ENCODE results near the gene PARVB.

The PARVB gene

DNA sequence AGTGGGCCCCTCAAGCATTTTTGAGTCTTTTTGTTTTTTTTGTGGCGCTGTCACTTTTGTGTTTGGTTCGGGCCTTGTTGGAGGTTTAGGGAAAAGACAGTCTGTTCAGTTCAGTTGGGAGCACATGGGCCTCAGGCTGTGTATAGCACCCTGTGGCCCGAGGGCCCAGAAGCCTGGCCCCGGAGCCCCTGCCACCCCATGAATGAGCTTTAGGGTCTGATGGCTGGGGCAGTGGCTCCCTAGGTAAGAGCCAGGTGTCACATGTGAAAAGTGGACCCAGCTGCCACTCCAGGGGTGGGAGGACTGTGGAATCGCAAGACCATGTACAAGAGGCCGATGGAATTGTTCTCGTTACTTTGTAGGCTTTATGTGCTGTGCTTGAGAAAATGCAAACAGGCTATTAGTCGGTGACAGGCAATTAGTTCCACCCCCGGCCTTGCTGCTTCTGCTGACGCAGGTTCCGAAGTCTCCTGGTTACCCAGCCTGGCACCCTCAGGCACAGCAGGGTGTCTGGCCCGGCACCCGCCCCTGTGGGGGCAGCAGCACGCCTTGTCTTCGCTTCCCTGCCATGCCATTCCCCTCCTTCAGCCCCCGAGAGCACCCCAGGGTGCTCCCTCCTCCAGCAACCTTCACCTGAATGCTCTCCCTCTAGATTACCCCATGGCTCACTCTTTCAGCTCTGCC, 118.5 kb downstream of the PARVB start:
- DNase-seq, result no peak

DNA sequence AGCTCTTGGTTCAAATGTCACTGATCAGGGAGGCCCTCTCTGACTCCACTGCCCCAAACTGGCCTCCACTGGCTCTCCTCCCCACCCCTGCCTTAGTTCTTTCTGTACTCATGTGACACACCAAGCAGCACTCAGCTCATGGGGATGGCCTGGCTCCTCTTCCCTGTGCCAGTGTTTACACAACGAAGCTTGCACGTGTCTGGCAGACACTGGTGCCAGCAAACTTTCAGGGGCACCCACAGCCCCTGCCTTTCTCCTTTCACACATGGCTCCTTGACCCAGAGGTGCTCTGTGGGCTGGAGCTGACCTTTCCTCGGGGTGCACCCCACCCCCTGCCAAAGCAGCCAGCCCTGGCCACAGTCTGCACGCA, 119.0 kb downstream of the PARVB start:
- DNase-seq, result no peak

DNA sequence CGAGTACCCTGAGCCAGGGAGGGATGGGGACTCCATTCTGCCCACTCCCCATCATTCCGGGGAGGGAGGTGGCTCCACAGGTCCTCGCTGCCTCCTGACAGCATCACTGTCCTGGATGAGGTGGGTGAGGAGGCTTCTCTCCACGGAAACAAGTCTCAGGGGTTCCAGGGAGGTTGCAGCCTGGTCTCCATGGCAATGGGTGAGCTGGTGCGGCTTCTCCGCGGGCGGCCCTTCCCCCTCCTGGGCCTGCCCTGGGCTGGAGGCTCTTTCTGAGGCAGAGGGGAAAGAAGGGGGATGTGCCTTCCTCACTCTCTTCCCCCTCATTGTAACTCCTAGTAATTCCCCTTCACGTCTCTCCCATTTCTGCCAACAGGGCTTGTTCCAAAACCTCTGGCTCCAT, 119.5 kb downstream of the PARVB start:
- no peak for DNase-seq

DNA sequence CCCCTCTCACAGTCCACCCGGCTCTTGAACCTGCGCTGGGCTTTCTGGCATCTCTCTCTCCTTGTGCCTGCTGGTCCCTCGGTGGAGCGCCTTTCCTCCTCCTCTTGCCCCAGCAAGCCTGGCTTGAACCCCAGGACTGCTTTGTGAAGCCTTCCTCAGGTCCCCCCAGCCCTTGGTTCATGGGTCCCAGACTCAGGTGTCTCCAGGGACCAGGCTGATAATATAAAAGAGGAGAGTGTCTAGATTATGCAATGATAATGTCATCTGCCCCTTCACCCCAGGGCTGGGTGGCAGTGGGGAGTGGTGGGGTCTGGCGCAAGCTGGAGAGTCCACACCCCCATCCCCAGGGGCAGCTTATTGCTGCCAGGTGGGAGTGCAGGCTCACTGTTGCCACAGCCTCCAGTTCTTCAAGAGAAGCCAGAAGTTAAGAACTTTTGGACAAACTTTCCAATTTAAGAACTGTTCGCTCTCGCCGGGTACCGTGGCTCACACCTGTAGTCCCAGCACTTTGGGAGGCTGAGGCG, 120.0 kb downstream of the PARVB start:
- DNase-seq, result no peak

DNA sequence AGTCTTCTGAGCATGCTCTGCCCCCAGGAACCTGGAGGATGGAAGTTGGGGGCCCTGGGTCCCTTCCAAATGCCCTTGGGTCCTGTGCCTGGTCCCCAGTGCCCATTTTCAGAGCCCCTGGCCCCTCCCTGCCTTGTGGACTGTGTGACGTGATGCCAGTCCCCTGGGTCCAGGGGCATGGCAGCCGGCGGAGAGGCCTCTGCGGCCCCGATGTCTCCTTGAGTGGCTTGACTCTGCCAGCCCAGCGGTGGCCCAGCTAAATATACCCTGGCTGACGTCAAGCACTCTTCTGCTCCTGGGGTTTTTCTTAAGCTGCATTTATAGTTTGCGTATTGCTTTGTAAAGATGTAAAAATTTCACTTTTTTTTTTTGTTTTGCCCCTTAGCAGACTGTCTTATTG, 121.4 kb downstream of the PARVB start:
- DNase-seq, result no peak

DNA sequence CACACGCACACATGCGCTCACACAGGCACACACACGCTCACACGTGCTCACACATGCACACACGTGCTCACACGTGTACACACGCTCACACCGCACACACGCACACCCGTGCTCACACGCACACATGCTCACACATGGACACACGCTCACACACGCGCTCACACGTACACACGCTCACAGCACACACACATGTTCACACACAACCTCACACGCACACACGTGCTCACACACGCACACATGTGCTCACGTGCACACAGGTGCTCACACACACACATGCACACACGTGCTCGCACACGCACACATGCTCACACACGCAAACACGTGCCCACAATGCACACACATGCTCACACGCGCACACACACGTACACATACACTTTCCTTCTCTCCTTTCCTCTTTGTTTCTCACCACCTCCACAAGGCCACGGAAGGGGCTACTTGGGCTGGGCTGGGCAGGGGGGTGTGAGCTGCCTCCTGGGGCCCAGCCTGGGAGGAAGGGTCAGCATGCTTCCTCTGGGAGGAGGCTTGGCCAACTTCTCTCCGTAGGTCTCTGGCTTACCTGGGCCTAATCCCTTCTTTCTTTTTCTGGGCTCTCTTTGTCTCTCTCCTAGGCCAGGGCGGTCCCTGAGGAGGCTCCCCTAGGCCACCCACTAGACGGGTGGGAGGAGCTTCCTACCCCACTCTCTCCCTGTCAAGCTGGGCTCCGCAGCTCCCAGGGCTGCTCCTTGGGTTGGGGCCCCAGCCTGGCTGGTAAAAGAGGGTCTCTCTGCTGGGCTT, 122.2 kb downstream of the PARVB start:
- DNase-seq, result no peak

DNA sequence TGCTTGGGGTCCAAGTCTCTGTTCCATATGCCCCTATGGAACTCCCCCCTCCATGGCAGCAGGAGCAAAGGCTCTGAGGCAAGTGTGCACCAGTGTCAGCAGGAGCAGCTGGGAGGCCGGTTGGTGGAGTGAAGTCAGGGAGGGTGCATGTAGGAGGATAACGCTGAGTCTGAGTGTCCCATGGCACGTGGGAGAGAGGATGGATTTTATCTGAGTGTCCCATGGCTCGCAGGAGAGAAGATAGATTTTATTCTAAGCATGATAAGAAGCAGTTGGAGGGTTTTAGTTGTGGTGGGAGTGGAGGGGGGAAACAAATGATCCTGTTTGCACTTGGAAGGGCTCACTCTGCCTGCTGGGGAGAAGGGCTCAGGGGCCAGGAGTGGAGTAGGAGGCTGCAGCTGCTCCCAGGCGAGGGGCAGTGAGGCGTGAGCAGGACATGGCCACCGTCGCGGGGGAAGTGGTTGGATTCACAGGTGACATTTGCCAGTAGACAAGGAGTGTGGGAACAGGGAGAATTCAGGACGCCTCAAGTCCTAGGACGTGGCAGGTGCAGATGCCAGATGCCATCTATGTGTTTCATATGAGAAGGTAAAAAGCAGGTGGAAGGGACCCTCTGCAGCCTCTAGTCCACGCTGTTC, 123.0 kb downstream of the PARVB start:
- no peak for DNase-seq

DNA sequence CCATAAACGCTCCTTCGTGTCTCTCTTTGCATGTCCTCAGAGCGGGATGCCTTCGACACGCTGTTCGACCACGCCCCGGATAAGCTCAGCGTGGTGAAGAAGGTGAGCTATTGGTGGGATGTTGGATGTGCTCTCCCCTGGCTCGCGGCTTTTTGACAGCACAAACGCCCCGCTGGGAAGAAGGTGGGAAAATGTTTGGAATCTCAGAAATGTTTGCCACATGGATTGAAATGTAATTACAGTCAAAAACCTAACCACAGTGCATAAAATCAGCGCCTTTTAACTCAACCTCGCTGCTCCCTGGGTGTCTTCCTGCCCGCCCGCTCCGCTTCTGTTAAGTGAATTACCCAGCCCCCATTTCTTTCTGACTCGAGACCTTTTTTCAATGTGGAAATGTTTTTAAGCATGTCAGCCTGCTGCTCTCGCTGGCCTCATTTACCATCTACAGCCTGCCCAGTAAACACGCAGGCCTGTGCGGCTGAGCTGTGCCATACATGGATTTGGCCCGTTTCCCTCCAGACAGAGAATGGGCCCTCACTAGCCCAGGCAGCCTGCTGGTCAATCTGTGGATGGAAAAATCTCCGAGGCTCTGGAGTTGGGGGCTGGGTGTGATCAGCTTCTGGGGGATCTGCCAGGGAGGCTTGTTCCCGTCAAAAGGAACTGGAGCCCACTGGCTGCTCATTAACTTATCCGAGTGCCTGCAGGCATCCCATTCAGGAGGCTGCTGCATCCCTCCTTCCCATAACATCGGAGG, 123.9 kb downstream of the PARVB start:
- no peak for DNase-seq

DNA sequence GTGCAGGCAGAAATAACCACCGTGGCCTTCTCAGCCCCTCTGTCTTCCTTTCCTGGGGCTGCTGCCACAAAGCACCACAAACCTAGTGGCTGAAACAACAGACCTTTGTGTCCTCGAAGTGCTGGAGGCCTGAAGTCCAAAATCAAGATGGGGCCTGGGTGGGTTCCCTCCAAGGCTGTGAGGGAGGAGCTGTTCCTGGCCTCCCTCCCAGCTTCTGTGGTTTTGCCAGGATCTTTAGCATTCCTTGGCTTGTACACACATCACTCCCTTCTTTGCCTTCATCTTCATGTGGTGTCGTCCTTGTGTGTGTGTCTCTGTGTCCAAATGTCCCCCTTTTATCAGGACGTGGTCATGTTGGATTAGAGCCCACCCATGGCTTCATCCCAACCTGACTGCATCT, 127.6 kb downstream of the PARVB start:
- no peak for DNase-seq

DNA sequence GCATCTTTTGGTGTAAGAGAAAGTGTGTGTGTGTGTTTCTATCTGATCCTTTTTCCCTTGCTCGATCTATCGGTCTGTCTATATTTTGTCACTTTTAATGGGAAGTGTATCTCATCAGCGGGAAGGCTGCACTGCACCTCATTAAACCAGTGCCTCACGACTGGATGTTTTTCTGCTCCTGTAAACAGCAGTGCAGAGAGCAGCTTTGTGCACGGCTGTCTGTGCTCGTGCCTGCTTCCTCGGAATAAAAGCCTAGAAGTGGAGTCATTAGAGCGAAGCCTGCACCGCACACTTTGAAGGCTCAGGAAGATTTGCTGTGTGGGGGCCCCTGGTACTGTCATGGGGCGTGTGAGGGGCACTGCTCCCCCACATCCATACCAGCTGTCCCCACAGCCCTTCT, 129.6 kb downstream of the PARVB start:
- DNase-seq, result no peak

DNA sequence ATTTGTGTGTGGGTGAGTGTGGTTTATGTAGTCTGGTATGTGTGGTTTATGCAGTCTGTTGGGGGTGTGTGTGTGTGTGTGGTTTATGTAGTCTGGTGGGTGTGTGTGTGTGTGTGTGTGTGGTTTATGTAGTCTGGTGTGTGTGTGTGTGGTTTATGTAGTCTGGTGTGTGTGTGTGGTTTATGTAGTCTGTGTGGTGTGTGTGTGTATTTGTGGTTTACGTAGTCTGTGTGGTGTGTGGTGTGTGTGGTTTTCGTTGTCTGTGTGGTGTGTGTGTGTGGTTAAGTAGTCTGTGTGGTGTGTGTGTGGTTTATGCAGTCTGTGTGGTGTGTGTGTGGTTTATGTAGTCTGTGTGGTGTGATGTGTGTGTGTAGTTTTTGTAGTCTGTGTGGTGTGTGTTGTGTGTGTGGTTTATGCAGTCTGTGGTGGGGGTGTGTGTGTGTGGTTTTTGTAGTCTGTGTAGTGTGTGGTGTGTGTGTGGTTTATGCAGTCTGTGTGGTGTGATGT, 130.4 kb downstream of the PARVB start:
- no peak for DNase-seq

DNA sequence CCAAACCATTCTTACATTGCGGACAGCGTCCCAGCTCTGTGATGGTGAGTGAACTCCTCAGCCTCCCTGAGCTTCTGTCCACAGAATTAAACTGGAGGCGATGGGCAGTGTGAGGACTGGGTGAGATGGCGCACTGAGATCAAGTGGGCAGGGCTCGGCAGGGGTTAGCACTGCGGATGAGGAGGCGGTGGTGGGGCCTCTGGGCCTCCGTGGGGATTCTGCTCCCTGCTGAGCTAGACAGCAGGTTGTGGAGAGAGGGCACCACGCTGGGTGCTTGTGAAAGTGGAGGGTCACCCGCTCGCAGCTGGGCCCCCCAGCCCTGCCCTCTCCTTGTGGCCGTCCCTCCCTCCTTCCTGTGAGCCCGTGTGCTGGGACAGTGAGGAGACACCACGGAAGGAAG, 131.0 kb downstream of the PARVB start:
- DNase-seq, result no peak

DNA sequence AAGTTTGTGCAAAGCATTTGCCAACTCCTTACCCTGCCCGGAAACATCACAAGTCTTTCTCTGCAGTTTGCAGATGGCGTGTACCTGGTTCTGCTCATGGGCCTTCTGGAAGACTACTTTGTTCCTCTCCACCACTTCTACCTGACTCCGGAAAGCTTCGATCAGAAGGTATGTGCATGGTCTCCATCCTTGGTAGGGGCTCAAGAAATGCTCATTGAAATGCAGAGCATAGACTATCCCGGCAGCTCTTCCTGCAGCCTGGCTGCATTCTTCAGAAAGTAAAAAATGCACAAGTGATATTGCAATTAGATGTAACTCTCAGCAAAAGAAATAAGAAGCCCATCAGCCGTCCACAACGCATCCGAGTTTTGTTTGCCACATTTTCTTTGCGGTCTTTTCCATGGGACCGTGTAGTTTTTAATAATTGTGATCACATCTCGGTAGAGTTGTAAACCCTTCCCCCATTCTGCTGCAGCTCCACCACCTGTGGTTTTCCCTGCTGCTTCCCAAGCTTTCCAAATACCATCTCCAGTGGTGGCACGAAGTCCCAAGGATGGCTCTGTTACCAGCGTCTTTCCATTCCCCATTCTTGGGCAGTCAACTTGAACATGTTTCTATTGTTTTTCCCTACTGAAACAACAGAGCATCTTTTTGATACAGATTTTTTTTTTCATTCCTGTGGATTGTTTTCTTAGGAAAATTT, 134.0 kb downstream of the PARVB start:
- no peak for DNase-seq

DNA sequence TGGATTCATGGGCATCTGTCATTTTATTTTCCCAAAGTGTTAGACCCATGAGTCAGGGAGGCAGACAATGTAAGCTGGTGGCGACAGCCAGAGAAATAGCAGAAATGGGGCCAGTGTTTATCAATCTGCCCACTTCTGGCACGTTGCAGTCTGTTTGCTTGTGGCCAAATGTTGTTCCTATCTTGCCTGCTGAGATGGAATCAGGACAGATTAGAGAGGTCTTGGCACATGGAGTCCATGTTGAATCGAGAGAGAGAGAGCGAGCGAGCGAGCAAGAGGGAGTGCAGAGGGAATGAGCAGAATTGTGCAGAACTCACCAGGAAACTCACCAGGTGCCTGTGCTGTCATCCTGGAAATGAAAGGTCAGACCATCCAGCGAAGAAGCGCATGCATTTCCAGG, 134.7 kb downstream of the PARVB start:
- no peak for DNase-seq

DNA sequence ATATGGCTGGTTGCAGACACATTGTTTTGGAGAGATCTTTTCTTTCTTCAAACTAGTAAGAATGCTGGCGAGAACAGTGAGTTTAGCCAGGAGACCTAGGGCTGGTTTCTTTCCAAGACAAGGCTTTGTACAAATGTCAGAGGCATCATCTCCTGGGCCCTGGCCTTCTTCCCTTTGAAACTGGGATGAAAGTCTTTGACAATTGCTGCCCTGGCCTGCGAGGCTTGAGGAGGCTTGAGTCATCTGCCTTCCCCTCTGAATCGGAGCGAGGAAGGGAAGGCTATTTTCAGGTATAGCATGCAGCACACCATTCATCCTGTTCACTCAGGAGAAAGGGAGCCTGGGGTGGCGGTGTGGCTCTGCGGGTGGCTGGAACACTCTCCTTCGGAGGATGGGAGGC, 135.1 kb downstream of the PARVB start:
- DNase-seq, result no peak

DNA sequence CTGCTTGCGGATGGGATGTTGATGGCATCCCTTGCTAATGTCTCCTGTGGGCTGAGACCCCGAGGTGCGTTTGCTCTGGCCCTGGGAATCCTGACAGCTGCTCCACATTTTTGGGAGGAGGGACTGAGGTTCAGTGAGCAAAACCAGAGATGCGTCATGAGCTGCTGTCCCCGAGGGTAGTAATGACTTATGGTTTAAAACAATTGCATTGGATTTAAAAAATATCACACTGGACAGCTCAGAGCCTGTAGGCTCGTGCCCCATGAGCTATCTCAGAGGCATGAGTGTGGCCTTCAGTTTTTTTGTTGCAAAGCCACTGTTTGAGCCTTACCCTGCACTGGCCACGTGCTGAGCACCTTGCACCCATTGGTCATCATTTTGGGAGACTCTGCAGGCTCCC, 135.7 kb downstream of the PARVB start:
- no peak for DNase-seq

DNA sequence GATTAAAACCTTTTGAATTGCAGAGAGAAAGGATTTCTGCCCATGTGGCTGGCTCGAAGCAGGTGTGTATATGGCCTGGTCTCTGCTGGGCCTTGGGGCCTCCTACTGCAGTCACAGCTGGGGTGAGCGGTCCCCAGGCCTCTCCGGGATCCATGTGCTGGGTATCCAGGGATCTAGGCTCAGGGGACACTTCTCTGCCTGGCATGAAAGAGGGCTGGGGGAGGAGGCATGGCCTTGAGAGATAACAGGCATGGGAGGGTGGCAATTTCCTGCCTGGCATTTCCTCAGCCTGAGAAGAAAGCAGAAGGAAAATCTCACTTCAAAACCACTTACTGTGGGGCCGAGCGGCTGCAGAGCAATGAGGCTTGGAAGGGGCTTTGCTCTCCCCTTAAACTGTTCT, 136.3 kb downstream of the PARVB start:
- no peak for DNase-seq

DNA sequence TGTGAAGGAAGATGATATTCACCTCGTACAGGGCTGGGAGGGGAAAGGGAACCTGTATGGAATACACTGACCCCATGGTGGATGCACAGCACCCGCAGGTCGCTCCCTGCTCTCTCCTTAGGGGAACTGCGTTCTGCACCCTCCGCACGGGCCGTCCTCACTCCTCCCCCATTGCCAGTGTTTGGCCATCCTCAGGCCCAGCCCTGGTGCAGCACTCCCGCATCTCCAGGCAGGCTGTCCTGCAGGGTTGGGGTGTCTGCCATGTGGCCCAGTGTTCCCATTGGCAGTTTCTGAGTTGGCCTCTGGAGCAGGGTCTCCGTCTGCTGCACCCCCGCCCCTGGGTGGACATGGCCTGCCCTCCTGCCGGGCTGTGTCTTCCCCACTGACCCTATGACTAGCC, 137.6 kb downstream of the PARVB start:
- DNase-seq, result no peak

DNA sequence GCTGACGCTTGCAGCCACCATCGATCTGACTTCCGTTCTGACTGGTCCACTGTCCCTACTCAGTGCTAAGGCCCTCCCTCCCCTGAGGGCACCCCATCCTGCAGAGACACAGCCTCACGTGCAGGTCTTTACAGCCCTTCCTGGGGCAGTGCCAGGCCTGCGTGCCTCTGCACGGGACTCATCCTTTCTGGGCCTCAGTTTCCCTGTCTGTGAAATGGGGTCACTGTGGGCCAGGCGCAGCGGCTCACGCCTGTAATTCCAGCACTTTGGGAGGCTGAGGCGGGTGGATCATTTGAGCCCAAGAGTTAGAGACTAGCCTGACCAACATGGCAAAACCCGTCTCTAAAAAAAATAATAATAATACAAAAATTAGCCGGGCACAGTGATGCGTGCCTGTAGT, 138.9 kb downstream of the PARVB start:
- DNase-seq, result no peak

DNA sequence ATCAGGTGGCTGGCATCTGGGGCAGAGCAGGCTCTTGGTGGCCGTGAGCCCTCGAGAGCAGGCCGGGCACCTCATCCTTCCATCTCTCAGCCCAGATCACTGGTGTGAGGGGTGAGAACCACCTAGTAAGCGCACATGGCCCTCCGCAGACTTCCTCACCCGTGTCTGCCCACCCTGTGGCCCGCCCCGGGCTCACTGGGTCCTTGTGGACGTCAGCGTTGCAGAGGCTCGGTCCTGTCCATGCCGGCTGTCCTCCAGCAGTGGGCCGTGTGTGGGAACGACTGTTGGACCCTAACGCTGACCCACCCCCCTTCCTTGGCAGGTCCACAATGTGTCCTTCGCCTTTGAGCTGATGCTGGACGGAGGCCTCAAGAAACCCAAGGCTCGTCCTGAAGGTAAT, 139.4 kb downstream of the PARVB start:
- DNase-seq, result no peak

DNA sequence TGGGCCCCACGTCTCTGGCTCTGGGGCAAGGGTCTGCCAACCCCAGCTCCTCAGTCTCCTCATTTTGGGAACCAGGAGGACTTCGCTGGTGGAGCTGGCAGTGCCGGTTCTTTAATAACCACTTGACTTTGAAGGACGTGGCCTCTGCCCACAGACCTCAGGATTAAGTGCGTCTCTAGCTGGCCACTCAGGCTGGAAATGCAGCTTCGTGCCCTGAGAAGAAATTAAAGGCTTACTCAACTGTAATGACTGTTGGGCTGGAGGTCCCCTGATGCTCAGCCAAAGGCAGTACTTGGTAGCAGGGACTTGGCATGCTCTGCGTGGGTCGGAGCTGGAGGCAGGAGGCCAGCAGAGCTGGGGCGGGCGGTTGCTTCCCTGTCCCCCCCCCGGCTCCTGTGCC, 139.9 kb downstream of the PARVB start:
- DNase-seq, result no peak

DNA sequence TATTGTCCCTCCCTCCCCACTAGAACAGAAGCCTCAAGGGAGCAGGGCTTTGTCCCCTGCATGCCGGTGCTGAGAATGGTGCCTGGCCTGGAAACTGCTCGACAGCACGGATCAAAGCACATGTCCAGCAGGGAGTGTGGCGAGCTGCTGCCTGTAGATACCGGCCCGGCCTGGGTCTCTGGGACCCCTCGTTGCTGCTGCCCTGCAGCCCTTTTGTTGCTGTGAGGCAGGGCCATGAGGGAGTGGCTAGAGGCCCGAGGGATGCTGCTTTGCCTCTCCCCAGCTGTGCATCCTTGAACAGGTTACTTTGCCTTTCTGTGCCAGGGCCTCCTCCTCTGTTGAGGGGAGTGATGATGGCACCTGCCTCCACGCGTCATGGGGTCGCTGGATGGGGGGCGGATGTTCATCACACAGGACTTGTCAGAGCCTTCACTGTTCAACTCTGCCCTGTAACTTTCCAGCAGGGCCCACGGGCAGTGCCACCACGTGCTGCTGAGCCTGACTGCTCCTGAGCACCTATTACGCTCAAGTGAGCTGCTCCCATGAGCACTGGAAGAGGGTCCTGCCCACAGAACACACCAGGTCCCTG, 141.3 kb downstream of the PARVB start:
- DNase-seq, result no peak
